Neural cell (in vitro differentiated cells): Measurements from ENCODE around the gene SMIM1. TPM values are rescaled to one million over a fixed set of nuclear protein-coding genes. Genes with fewer than 3 reads are reported as not detected.

ENCODE experiments used
- H2AFZ ChIP-seq: fragments of 200-600, 300-800 bp; sonication (generic), shearing (Covaris generic); 2 replicates; pipeline ENCODE4 v1.6.0; 2014; ENCODE audit warnings: low read depth, mild to moderate bottlenecking, antibody characterized with exemption, low read length, moderate library complexity
- H3F3A ChIP-seq: fragments of 200-600 bp; shearing (Covaris generic); 2 replicates; pipeline ENCODE4 v1.6.1; 2016; ENCODE audit warnings: mild to moderate bottlenecking, moderate library complexity, mixed read lengths, antibody characterized with exemption, low read length; ENCODE audit not compliant: insufficient read depth, poor library complexity, severe bottlenecking
- H3K27ac ChIP-seq: fragments of 200-600, 300-800 bp; sonication (generic), shearing (Covaris generic); 2 replicates; pipeline ENCODE4 v1.5.1; 2014; ENCODE audit warnings: mild to moderate bottlenecking, low read length, moderate library complexity
- H3K27me3 ChIP-seq: fragments of 300-800, 200-600 bp; sonication (generic), shearing (Covaris generic); 2 replicates; pipeline ENCODE4 v1.6.0; 2014; ENCODE audit warnings: mild to moderate bottlenecking, low read depth, low read length, moderate library complexity; ENCODE audit not compliant: insufficient read depth
- H3K36me3 ChIP-seq: fragments of 300-800, 200-600 bp; sonication (generic), shearing (Covaris generic); 2 replicates; pipeline ENCODE4 v1.5.1; 2014; ENCODE audit warnings: mild to moderate bottlenecking, antibody characterized with exemption, low read length, moderate library complexity; ENCODE audit not compliant: insufficient read depth
- H3K4me2 ChIP-seq: fragments of 300-800, 200-600 bp; sonication (generic), shearing (Covaris generic); 2 replicates; pipeline ENCODE4 v1.6.0; 2014; ENCODE audit warnings: mild to moderate bottlenecking, low read length
- H3K4me3 ChIP-seq: fragments of 300-800, 200-600 bp; sonication (generic), shearing (Covaris generic); 2 replicates; pipeline ENCODE4 v1.5.1; 2014; ENCODE audit warnings: mild to moderate bottlenecking, low read length, moderate library complexity
- H3K79me2 ChIP-seq: fragments of 200-600 bp; shearing (Covaris generic); replicated peaks from 2 replicates; pipeline ENCODE4 v1.6.0; 2014; ENCODE audit warnings: mild to moderate bottlenecking, low read length, moderate library complexity; ENCODE audit not compliant: insufficient read depth
- H3K9ac ChIP-seq: fragments of 300-800, 200-600 bp; sonication (generic), shearing (Covaris generic); 2 replicates; pipeline ENCODE4 v1.6.1; 2016; ENCODE audit warnings: mild to moderate bottlenecking, low read length, mixed read lengths
- H3K9me2 ChIP-seq: fragments of 200-600 bp; shearing (Covaris generic); 2 replicates; pipeline ENCODE4 v1.6.1; 2016; ENCODE audit warnings: mild to moderate bottlenecking, low read length, mixed read lengths; ENCODE audit not compliant: insufficient read depth
- H3K9me3 ChIP-seq: fragments of 200-600, 300-800 bp; sonication (generic), shearing (Covaris generic); 2 replicates; pipeline ENCODE4 v1.6.1; 2016; ENCODE audit warnings: mild to moderate bottlenecking, mixed run types, low read length, moderate library complexity, mixed read lengths
- H4K20me1 ChIP-seq: fragments of 200-600 bp; shearing (Covaris generic); 2 replicates; pipeline ENCODE4 v1.6.1; 2016; ENCODE audit warnings: mild to moderate bottlenecking, mixed run types; ENCODE audit not compliant: insufficient read depth
- CTCF ChIP-seq: fragments of 450-650 bp; IDR thresholded peaks from 2 replicates; pipeline ENCODE4 v1.5.1; 2014; ENCODE audit warnings: antibody characterized with exemption, mild to moderate bottlenecking, moderate library complexity; ENCODE audit not compliant: poor library complexity, severe bottlenecking
- EP300 ChIP-seq: fragments of 450-650 bp; conservative IDR thresholded peaks from 2 replicates; pipeline ENCODE4 v1.6.1; 2014; ENCODE audit warnings: antibody characterized with exemption, mild to moderate bottlenecking, moderate library complexity; ENCODE audit not compliant: poor library complexity, severe bottlenecking
- EZH2 ChIP-seq: fragments of 200-600, 300-800 bp; shearing (Covaris generic), sonication (generic); IDR thresholded peaks from 2 replicates; pipeline ENCODE4 v1.6.1; 2014; ENCODE audit warnings: antibody characterized with exemption, low read length, borderline replicate concordance, mild to moderate bottlenecking; ENCODE audit not compliant: insufficient read depth, poor library complexity, severe bottlenecking
- MXI1 ChIP-seq: fragments of 450-650 bp; conservative IDR thresholded peaks from 2 replicates; pipeline ENCODE4 v1.6.1; 2014; ENCODE audit warnings: antibody characterized with exemption, mild to moderate bottlenecking; ENCODE audit not compliant: poor library complexity, severe bottlenecking
- POLR2AphosphoS5 ChIP-seq: IDR thresholded peaks from 2 replicates; pipeline ENCODE4 v1.6.1; 2012
- RAD21 ChIP-seq: fragments of 450-650 bp; conservative IDR thresholded peaks from 2 replicates; pipeline ENCODE4 v1.6.1; 2014; ENCODE audit warnings: antibody characterized with exemption, mild to moderate bottlenecking, moderate library complexity
- SMC3 ChIP-seq: fragments of 450-650 bp; conservative IDR thresholded peaks from 2 replicates; pipeline ENCODE4 v1.6.1; 2014; ENCODE audit warnings: antibody characterized with exemption, mild to moderate bottlenecking, moderate library complexity; ENCODE audit not compliant: poor library complexity
- TAF1 ChIP-seq: IDR thresholded peaks from 2 replicates; pipeline ENCODE4 v1.6.1; 2012; ENCODE audit warnings: low read depth
- polyA plus RNA-seq: library from polyadenylated mRNA; depleted of rRNA; stranded (reverse); fragments of >200 nt; gene quantifications from 2 replicates; pipeline ENCODE4 v1.2.3, GENCODE V29; 2014
- TF ChIP-seq, protein P1 (sequence below): IDR thresholded peaks from 2 replicates; pipeline ENCODE4 v1.6.1; 2012; ENCODE audit warnings: borderline replicate concordance

SMIM1 gene
- polyA plus RNA-seq, 1 donor from 2014 or later, result not detected

GRCh38 chr1:3745071-3745470 lies 27.5 kb upstream of the SMIM1 start:
- Histone ChIP-seq H3K36me3 (no peaks in the 10 kb centered on the region), H2AFZ (no peak overlapping the region), H3K27me3 (no peaks in the 10 kb centered on the region), H3F3A (no peaks in the 10 kb centered on the region), H3K9me3 (no peaks in the 10 kb centered on the region), H3K4me3 (peak overlapping the region; percentile 91), H3K27ac (no peak overlapping the region), H3K9ac (no peak overlapping the region), H3K9me2 (no peaks in the 10 kb centered on the region), H3K79me2 (peaks cover 5% of the 10 kb centered on the region), H4K20me1 (no peaks in the 10 kb centered on the region), H3K4me2 (no peak overlapping the region)
- TF ChIP-seq CTCF, result no peak
- no peak for TF ChIP-seq MXI1
- no peak for TF ChIP-seq SMC3
- TF ChIP-seq RAD21, result no peak
- TF ChIP-seq EZH2, result no peak
- TF ChIP-seq EP300, result no peak
- no peak for TF ChIP-seq POLR2AphosphoS5
- TF ChIP-seq, protein P1, sequence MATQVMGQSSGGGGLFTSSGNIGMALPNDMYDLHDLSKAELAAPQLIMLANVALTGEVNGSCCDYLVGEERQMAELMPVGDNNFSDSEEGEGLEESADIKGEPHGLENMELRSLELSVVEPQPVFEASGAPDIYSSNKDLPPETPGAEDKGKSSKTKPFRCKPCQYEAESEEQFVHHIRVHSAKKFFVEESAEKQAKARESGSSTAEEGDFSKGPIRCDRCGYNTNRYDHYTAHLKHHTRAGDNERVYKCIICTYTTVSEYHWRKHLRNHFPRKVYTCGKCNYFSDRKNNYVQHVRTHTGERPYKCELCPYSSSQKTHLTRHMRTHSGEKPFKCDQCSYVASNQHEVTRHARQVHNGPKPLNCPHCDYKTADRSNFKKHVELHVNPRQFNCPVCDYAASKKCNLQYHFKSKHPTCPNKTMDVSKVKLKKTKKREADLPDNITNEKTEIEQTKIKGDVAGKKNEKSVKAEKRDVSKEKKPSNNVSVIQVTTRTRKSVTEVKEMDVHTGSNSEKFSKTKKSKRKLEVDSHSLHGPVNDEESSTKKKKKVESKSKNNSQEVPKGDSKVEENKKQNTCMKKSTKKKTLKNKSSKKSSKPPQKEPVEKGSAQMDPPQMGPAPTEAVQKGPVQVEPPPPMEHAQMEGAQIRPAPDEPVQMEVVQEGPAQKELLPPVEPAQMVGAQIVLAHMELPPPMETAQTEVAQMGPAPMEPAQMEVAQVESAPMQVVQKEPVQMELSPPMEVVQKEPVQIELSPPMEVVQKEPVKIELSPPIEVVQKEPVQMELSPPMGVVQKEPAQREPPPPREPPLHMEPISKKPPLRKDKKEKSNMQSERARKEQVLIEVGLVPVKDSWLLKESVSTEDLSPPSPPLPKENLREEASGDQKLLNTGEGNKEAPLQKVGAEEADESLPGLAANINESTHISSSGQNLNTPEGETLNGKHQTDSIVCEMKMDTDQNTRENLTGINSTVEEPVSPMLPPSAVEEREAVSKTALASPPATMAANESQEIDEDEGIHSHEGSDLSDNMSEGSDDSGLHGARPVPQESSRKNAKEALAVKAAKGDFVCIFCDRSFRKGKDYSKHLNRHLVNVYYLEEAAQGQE, result no peak

- Histone ChIP-seq H3K9ac (peak overlapping the region; percentile 75), H3K27me3 (no peaks in the 10 kb centered on the region)
Measured at GRCh38 chr1:3745590-3746381, 26.8 kb upstream of the SMIM1 start.

More at GRCh38 chr1:3745590-3746381, 26.8 kb upstream of the SMIM1 start:
- H3K4me2 ChIP-seq, result peak overlapping the region; percentile 94
- no peaks in the 10 kb centered on the region for H3K9me3 ChIP-seq
- no peaks in the 10 kb centered on the region for H3F3A ChIP-seq
- no peaks in the 10 kb centered on the region for H4K20me1 ChIP-seq
- TF ChIP-seq TAF1 (no peak), MXI1 (no peak), EZH2 (no peak), EP300 (no peak), POLR2AphosphoS5 (no peak), CTCF (no peak)
- TF ChIP-seq, protein P1, result no peak
- H3K4me3 ChIP-seq, result peak overlapping the region; percentile 91
- no peak overlapping the region for H3K27ac ChIP-seq
- H3K36me3 ChIP-seq, result no peaks in the 10 kb centered on the region
- no peaks in the 10 kb centered on the region for H3K9me2 ChIP-seq
- H3K79me2 ChIP-seq, result peaks cover 5% of the 10 kb centered on the region
- no peak overlapping the region for H2AFZ ChIP-seq
